ENCODE data around the gene COQ5. TPM values are rescaled to one million over a fixed set of nuclear protein-coding genes. Genes with fewer than 3 reads are reported as not detected.

Gene COQ5, protein sequence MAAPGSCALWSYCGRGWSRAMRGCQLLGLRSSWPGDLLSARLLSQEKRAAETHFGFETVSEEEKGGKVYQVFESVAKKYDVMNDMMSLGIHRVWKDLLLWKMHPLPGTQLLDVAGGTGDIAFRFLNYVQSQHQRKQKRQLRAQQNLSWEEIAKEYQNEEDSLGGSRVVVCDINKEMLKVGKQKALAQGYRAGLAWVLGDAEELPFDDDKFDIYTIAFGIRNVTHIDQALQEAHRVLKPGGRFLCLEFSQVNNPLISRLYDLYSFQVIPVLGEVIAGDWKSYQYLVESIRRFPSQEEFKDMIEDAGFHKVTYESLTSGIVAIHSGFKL
- 33.3 and 36.2 TPM in 2 replicates for total RNA-seq
- long read RNA-seq, transcript COQ5-201 (7 exons, 1,535 nt) = major isoform, 148 of 183 reads
- long read RNA-seq, partial matches to known transcripts = 2 of 183 reads
- long read RNA-seq, other reads (novel, unspliced or antisense) = 33 of 183 reads

- no peaks in the 10 kb centered on the region for H3K27me3 Mint-ChIP-seq
- H3K4me3 Mint-ChIP-seq (ENCODE audit: low read depth) = peak within 1 kb of the TSS; percentile 100
- peak; percentile 69 for DNase-seq (ENCODE audit: low spot score, unreplicated experiment)
- H3K9me3 Mint-ChIP-seq (ENCODE audit: low read depth) = no peaks in the 10 kb centered on the region
- H3K27ac Mint-ChIP-seq = peak within 1 kb of the TSS; percentile 100
- no peak for TF ChIP-seq CTCF (IDR thresholded peaks at IDR 0.05; ENCODE audit: unreplicated experiment)
- no peaks in the 10 kb centered on the region for H3K36me3 Mint-ChIP-seq (ENCODE audit: insufficient read depth)
- peaks cover 9% of the 10 kb centered on the region for H3K4me1 Mint-ChIP-seq (ENCODE audit: low read depth)
Measured at GRCh38 chr12:120528861-120529525, at the start of gene COQ5. Gene COQ5 (minus strand): TSS chr12:120529158. CDS start chr12:120529141, 17 bp downstream.

DNA sequence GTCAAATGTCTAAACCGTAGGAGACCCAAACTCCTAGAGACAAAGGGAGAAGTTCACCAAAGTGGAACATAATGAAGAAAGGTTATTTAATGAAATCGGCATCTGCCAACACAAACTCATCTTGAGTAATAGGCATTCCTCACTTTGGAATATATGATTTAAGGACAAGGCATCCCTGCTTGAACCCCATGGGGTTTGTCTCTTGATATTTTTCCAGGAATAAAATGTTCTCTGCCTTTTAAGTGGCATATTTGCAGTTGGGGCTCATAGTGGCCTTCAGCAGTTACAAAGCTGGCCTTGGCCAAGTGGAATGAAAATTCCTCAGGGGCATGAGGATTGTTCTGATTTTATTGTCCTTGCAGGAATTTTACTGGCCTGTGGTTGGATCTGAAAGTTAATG is 45.1 kb upstream of the COQ5 start:
- no peak for DNase-seq (ENCODE audit: low spot score, unreplicated experiment)
- Mint-ChIP-seq H3K4me1 (ENCODE audit: low read depth) (peaks cover 17% of the 10 kb centered on the region), H3K27ac (peak overlapping the region; percentile 81), H3K36me3 (ENCODE audit: insufficient read depth) (peaks cover 27% of the 10 kb centered on the region), H3K4me3 (ENCODE audit: low read depth) (no peak overlapping the region), H3K27me3 (no peaks in the 10 kb centered on the region), H3K9me3 (ENCODE audit: low read depth) (no peaks in the 10 kb centered on the region)
- TF ChIP-seq CTCF (IDR thresholded peaks at IDR 0.05; ENCODE audit: unreplicated experiment) = no peak

DNA sequence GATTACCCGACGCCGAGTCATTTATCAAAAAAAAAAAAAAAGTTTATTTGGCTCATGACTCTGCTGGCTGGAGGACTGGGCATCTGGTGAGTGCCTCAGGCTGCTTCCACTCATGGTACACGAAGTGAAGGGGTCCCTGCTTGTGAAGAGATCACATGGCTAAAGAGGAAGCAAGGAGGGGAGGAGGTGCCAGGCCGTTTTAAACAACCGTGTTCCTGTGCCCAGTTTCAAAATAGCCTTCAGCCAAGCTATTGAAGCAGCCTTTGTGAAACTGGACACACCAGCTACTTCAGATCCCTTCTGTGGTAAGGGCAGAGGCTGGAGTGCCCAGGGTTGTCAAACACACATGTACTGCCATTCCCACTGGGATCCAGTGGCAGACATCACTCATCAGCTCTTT is 44.6 kb upstream of the COQ5 start:
- H3K27me3 Mint-ChIP-seq = no peaks in the 10 kb centered on the region
- TF ChIP-seq CTCF (IDR thresholded peaks at IDR 0.05; ENCODE audit: unreplicated experiment) = no peak
- no peak for DNase-seq (ENCODE audit: low spot score, unreplicated experiment)
- no peak overlapping the region for H3K27ac Mint-ChIP-seq
- peaks cover 17% of the 10 kb centered on the region for H3K4me1 Mint-ChIP-seq (ENCODE audit: low read depth)
- no peak overlapping the region for H3K4me3 Mint-ChIP-seq (ENCODE audit: low read depth)
- H3K36me3 Mint-ChIP-seq (ENCODE audit: insufficient read depth) = peaks cover 27% of the 10 kb centered on the region
- H3K9me3 Mint-ChIP-seq (ENCODE audit: low read depth) = no peaks in the 10 kb centered on the region

DNA sequence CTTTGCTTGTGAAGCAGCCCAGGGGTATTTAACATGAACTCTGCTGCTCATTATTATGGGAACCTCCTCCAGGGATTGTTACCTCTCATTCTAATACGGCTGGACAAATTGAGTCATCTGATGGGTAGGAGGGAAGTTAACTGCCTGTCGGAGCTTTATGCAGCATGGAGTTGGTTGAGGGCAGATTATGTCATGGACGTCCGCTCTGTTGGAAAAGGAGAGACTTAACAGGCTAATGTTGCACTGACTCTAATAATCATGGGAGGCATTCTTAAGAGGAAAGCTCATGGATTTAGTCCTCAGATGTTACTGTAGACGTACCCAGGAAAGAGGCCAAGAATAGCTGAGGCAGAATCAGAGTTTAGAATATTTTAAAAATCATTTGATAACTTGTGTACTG is 42.3 kb upstream of the COQ5 start:
- peak overlapping the region; percentile 21 for H3K27ac Mint-ChIP-seq

More for the DNA sequence above, 42.3 kb upstream of the COQ5 start:
- DNase-seq (ENCODE audit: low spot score, unreplicated experiment) = no peak
- H3K4me1 Mint-ChIP-seq (ENCODE audit: low read depth) = peaks cover 17% of the 10 kb centered on the region
- H3K36me3 Mint-ChIP-seq (ENCODE audit: insufficient read depth) = peaks cover 28% of the 10 kb centered on the region
- H3K27me3 Mint-ChIP-seq = no peaks in the 10 kb centered on the region
- no peak overlapping the region for H3K4me3 Mint-ChIP-seq (ENCODE audit: low read depth)
- no peaks in the 10 kb centered on the region for H3K9me3 Mint-ChIP-seq (ENCODE audit: low read depth)
- TF ChIP-seq CTCF (IDR thresholded peaks at IDR 0.05; ENCODE audit: unreplicated experiment) = no peak

Data from progenitor cell of endocrine pancreas (in vitro differentiated cells).